ENCODE data around the gene CBARP. TPM values are rescaled to one million over a fixed set of nuclear protein-coding genes. Genes with fewer than 3 reads are reported as not detected.

Gene CBARP, protein sequence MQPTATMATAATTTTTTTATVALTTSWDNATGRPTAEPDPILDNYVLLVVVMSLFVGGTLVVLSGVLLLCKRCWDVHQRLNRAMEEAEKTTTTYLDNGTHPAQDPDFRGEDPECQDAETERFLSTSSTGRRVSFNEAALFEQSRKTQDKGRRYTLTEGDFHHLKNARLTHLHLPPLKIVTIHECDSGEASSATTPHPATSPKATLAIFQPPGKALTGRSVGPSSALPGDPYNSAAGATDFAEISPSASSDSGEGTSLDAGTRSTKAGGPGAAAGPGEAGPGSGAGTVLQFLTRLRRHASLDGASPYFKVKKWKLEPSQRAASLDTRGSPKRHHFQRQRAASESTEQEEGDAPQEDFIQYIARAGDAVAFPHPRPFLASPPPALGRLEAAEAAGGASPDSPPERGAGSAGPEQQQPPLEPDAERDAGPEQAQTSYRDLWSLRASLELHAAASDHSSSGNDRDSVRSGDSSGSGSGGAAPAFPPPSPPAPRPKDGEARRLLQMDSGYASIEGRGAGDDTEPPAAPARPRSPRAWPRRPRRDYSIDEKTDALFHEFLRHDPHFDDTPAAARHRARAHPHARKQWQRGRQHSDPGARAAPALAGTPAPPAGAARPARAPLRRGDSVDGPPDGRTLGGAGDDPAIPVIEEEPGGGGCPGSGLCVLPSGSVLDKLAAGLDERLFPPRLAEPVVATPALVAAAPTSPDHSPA
- total RNA-seq (0.84 TPM), polyA plus RNA-seq (ENCODE audit: insufficient read depth in 1 of 8, insufficient read length in 8 of 8, low replicate concordance in 1 of 8) (1 to 10 TPM; 1.1 to 2.9 (median 1.9) TPM)
- long read RNA-seq, donor 1, partial matches to known transcripts: 218 of 218 reads
- long read RNA-seq, donor 1, other reads (novel, unspliced or antisense): 0 of 218 reads
- long read RNA-seq, donor 2: 0 reads
- long read RNA-seq, donor 3, partial matches to known transcripts: 1,493 of 1,935 reads
- long read RNA-seq, donor 3, other reads (novel, unspliced or antisense): 442 of 1,935 reads
- long read RNA-seq, donor 4, partial matches to known transcripts: 362 of 376 reads
- long read RNA-seq, donor 4, other reads (novel, unspliced or antisense): 14 of 376 reads
- long read RNA-seq, donor 5, partial matches to known transcripts: 2,947 of 3,641 reads
- long read RNA-seq, donor 5, other reads (novel, unspliced or antisense): 693 of 3,641 reads
- long read RNA-seq, donor 6, partial matches to known transcripts: 757 of 781 reads
- long read RNA-seq, donor 6, other reads (novel, unspliced or antisense): 23 of 781 reads
- long read RNA-seq, donor 7, full-length matches to known transcripts: 1 of 516 reads
- long read RNA-seq, donor 7, partial matches to known transcripts: 510 of 516 reads
- long read RNA-seq, donor 7, other reads (novel, unspliced or antisense): 5 of 516 reads
- long read RNA-seq, donor 8, partial matches to known transcripts: 177 of 377 reads
- long read RNA-seq, donor 8, other reads (novel, unspliced or antisense): 200 of 377 reads
- long read RNA-seq, donor 9: 0 reads
- long read RNA-seq, donor 10, partial matches to known transcripts: 600 of 622 reads
- long read RNA-seq, donor 10, other reads (novel, unspliced or antisense): 22 of 622 reads
- long read RNA-seq, donor 11, partial matches to known transcripts: 1,966 of 2,259 reads
- long read RNA-seq, donor 11, other reads (novel, unspliced or antisense): 293 of 2,259 reads

DNA sequence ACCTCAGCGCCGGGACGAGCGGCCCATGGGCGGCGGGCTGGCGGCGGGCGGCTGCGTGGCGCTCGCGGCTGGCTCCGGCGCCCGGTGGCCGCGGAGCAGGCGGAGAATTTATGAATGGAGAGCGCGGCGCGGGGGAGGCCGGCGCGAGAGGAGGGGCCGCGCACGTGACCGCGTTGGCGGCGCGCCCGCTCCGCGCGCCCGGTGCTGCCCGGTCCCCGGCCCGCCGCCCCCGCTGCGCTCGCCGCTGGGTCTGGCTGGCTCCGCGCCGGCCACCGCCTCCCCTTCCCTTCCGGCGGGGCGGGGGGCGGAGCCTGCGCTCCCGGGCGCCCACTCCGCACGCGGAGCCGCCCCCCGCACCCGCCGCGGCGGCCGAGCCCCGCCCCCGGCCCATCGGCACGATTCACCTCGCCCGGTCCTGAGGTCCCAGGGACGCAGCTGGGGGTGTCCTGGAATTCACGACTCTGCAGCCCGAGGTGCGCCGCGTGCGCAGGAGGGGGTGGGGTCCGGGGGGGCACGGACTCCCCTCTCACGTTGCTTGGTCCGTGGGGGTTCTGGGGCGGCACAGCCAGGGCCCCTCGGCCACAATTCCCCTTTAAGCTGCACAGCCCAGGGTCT is at the start of gene CBARP:
TSS of gene CBARP (minus strand) at position 252 of the 615 bp plus-strand sequence. CDS start 1,905 bp downstream, outside the sequence.
- peaks cover 4% of the 10 kb centered on the region for H3K36me3 ChIP-seq (ENCODE audit: control insufficient read depth, insufficient read depth, low read length)
- peak within 1 kb of the TSS; percentile 46 for H3K4me3 ChIP-seq (ENCODE audit: low read length)
- H3K27ac ChIP-seq (ENCODE audit: low read length): peak within 1 kb of the TSS; percentile 51
- H3K27me3 ChIP-seq (ENCODE audit: control insufficient read depth, insufficient read depth, low read length): peaks cover 9% of the 10 kb centered on the region
- peak; percentile 65 for DNase-seq
- under 1% methylated on average over 86 of the region's 87 CpGs for WGBS (ENCODE audit: insufficient coverage)
- peaks cover 51% of the 10 kb centered on the region for H3K4me1 ChIP-seq (ENCODE audit: control insufficient read depth, insufficient read depth, low read length)
- H3K9me3 ChIP-seq (replicated peaks; ENCODE audit: control insufficient read depth, low read depth, low read length): no peaks in the 10 kb centered on the region

DNA sequence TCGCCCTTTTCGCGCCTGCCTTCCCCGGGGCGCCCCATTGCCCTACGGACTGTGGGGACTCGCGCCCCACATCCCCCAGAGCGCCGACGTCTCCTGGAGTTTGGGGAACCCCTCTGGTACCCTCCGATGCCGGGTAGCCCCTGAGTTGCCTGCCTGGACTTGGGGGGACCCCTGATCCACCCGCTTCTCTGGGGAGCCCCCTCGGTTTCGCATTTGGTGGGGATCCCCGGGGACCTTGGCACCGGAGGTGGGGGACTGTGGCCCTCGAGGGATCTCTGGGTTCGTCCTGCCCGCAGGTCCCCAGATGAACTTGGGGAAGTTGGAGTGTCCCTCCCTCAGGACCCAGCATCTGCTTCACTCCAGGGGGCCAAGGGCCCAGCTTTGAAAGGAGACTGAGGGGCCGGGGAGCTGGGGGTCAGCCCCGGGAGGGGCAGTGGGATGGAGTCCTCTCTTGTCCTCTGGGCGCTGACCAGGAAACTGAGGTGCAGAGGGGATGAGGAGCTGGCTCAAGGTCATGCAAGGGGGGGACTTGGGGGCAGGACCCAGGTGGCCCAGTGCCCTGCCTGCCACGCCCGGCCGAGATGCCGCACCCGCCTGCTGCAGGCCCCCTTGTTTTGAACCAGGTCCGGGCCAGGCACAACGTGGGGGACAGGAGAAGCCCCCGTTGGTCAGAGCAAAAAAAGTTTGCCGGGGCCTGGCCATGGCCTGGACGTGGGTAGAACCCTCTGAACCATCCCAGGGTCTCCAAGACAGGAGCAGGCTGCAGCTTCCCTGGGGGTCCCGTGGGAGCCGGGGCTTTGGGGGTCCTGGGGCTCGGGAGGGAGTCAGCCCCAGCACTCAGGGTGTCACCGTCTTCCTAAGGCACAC is 48.9 kb upstream of the CBARP start:
- H3K27me3 ChIP-seq (ENCODE audit: control insufficient read depth, insufficient read depth, low read length): peaks cover 57% of the 10 kb centered on the region
- H3K27ac ChIP-seq (ENCODE audit: low read length): no peak overlapping the region
- no peaks in the 10 kb centered on the region for H3K9me3 ChIP-seq (replicated peaks; ENCODE audit: control insufficient read depth, low read depth, low read length)
- H3K4me3 ChIP-seq (ENCODE audit: low read length): peak overlapping the region; percentile 30
- 15% methylated on average over 34 of the region's 38 CpGs for WGBS (ENCODE audit: insufficient coverage)
- peak; percentile 17 for DNase-seq
- H3K36me3 ChIP-seq (ENCODE audit: control insufficient read depth, insufficient read depth, low read length): no peaks in the 10 kb centered on the region
- peaks cover 24% of the 10 kb centered on the region for H3K4me1 ChIP-seq (ENCODE audit: control insufficient read depth, insufficient read depth, low read length)

DNA sequence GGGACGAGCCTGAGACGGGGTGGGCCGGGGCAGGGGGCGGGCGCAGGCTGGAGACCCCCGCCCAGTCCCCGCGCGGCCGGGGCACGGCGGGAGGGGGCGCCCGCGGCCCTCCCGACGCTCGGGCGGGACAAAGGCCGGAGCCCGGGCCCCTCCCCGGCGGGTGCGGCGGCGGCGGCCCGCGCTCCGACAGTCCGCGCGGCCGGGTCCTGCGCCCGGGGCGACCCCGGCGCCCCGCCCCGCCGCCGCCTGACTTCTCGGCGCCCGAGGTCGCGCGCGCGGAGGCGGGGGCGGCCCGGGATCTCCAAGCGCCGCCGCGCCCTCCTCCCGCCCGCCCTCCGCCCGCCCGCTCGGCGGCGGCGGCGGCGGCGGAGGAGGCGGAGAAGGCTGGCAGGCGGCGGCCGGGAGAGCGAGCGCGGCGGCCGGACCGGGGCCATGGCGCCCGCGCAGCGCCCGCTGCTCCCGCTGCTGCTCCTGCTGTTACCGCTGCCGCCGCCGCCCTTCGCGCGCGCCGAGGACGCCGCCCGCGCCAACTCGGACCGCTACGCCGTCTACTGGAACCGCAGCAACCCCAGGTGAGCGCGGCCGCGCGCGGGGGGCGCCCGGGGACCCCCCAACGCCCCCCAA is 48.0 kb upstream of the CBARP start, which contains the start of gene EFNA2:
TSS of gene EFNA2 (plus strand) at position 137 of the 624 bp plus-strand sequence. CDS start at position 433, 296 bp downstream.
- H3K27ac ChIP-seq (ENCODE audit: low read length): no peak within 1 kb of the TSS
- peak within 1 kb of the TSS; percentile 30 for H3K4me3 ChIP-seq (ENCODE audit: low read length)
- under 1% methylated on average over 112 of the region's 113 CpGs for WGBS (ENCODE audit: insufficient coverage)
- peaks cover 53% of the 10 kb centered on the region for H3K27me3 ChIP-seq (ENCODE audit: control insufficient read depth, insufficient read depth, low read length)
- H3K4me1 ChIP-seq (ENCODE audit: control insufficient read depth, insufficient read depth, low read length): peaks cover 22% of the 10 kb centered on the region
- no peaks in the 10 kb centered on the region for H3K36me3 ChIP-seq (ENCODE audit: control insufficient read depth, insufficient read depth, low read length)
- H3K9me3 ChIP-seq (replicated peaks; ENCODE audit: control insufficient read depth, low read depth, low read length): no peaks in the 10 kb centered on the region
- DNase-seq: peak; percentile 33

DNA sequence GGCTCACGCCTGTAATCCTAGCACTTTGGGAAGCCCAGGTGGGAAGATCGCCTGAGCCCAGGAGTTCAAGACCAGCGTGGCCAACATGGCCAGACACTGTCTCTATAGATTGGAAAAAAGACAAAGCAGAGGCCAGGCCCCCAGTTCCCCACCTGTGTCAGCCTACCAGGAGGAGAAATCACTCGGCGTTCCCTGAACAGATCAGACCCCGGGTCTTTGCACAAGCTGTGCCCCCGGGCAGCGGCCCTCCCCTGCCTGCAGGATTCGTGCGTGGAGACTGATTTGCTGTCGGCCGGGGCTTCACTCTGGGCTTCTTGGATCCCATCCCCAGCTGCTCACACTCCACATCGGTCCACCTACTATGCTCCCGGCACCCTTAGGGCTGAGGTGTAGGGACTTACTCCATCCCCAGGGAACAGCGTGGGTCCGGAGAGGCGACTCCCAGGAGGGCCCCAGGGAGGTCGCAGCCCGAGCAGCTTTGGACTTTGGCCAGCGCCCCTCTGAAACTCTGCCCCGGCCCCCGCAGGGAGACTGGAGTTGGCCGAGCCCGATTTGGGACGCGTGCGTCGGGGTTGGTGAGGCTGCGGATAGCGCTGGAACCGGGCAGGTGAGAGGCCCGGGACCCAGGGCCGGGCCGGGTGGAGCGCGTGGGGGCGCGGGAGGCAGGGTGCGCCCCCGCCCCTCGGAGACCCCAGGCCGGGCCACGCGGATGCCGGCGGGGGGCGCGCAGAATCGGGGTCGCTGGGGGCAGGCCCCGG is 47.4 kb upstream of the CBARP start:
- Histone ChIP-seq H3K4me3 (ENCODE audit: low read length) (no peak overlapping the region), H3K4me1 (ENCODE audit: control insufficient read depth, insufficient read depth, low read length) (peaks cover 22% of the 10 kb centered on the region), H3K36me3 (ENCODE audit: control insufficient read depth, insufficient read depth, low read length) (no peaks in the 10 kb centered on the region), H3K9me3 (replicated peaks; ENCODE audit: control insufficient read depth, low read depth, low read length) (no peaks in the 10 kb centered on the region), H3K27ac (ENCODE audit: low read length) (no peak overlapping the region), H3K27me3 (ENCODE audit: control insufficient read depth, insufficient read depth, low read length) (peaks cover 53% of the 10 kb centered on the region)
- 12% methylated on average over 49 of the region's 51 CpGs for WGBS (ENCODE audit: insufficient coverage)
- DNase-seq: peak; percentile 28

DNA sequence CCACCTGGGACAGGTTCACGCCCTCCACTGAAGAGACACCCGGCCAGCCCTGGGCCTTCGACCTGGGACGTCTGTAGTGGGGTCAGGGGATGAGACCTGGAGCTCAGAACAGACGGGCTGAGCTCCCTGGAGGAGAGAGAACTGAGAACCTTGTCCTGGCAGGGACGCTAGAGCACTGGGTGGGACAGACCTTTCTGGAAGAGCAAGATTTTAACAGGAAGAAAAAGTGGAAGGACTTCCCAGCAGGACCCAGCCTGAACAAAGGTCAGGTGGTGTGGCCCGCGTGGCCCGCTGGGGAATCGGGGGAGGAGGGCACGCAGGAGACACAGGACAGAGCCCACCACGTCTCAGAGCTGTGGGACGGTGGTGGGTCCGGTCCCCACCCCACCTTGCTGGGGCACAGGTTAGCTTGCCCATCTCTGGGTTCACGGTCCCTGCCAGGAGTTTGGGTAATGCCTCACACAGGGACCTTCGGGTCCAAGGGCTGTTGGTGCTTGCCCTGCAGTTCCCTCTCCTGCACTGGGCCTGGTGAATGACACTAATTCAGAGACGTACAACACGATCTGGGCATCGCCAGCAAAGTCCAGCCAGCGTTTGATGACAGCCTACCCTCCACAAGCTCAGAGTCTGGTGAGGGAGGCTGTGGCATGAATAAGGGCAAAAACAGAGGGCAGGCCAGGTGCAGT is 46.6 kb upstream of the CBARP start:
- Histone ChIP-seq H3K36me3 (ENCODE audit: control insufficient read depth, insufficient read depth, low read length) (peaks cover 2% of the 10 kb centered on the region), H3K4me3 (ENCODE audit: low read length) (no peak overlapping the region), H3K27me3 (ENCODE audit: control insufficient read depth, insufficient read depth, low read length) (peaks cover 50% of the 10 kb centered on the region), H3K4me1 (ENCODE audit: control insufficient read depth, insufficient read depth, low read length) (peaks cover 28% of the 10 kb centered on the region), H3K27ac (ENCODE audit: low read length) (no peak overlapping the region), H3K9me3 (replicated peaks; ENCODE audit: control insufficient read depth, low read depth, low read length) (no peaks in the 10 kb centered on the region)
- peak; percentile 8 for DNase-seq
- 73% methylated on average over 17 of the region's 20 CpGs for WGBS (ENCODE audit: insufficient coverage)

DNA sequence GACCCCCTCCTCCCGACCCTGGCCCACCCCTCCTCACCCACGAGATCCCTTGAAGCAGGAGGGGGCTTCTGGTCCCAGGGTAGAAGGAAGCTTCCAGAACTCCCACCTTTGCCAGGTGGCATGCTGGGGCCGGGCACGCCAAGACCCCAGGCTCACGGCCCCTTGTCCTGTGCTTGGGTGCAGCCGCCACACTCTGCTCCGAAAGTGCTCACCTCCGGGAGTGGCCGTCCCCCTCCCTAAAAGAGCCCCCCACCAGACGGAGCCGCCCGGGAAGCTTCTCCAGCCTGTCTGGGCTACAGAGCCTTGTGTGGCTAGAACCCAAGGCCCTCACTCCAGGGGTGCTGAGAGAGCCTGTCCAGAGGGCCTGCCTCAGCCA is 46.1 kb upstream of the CBARP start:
- Histone ChIP-seq H3K4me1 (ENCODE audit: control insufficient read depth, insufficient read depth, low read length) (peaks cover 28% of the 10 kb centered on the region), H3K27ac (ENCODE audit: low read length) (no peak overlapping the region), H3K4me3 (ENCODE audit: low read length) (no peak overlapping the region), H3K9me3 (replicated peaks; ENCODE audit: control insufficient read depth, low read depth, low read length) (no peaks in the 10 kb centered on the region), H3K27me3 (ENCODE audit: control insufficient read depth, insufficient read depth, low read length) (peaks cover 47% of the 10 kb centered on the region), H3K36me3 (ENCODE audit: control insufficient read depth, insufficient read depth, low read length) (peaks cover 7% of the 10 kb centered on the region)
- WGBS (ENCODE audit: insufficient coverage): 83% methylated on average over 7 of the region's 12 CpGs
- no peak for DNase-seq

DNA sequence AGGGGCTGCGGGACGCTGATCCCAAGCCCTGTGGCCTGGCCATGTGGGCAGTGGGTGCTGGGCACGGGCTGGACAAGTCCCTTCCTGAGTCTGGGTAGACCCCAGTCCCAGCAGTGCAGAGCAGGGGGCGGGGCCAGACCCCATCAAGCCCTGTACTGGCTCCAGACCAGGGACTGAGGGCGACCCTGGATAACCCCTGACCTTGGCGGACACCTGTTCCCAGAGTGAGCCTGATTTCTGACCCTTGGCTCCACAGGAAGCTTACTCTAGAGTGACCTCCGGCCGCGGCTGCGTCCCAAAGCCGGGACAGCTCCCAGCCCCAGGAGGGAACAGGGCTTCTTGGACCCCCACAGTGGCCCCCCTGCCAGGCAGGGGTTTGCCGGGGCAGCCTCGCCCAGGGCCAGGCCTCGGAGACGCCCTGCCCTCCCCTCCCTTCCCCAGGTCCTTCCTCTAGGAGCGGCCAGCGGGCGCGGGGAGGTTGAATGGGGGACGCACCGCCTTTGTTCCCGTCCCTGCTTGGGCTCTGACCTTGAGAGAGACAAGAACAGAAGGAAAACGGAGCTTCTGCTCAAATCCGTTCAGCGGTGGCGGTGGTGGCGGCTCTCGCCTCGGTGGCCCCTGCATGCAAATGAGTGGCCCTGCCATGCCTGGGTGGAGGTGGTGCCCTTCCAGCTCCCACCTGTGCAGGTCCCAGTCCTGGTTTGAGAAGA is 45.6 kb upstream of the CBARP start:
- H3K27me3 ChIP-seq (ENCODE audit: control insufficient read depth, insufficient read depth, low read length): peaks cover 47% of the 10 kb centered on the region
- 70% methylated on average over 19 of the region's 29 CpGs for WGBS (ENCODE audit: insufficient coverage)
- H3K9me3 ChIP-seq (replicated peaks; ENCODE audit: control insufficient read depth, low read depth, low read length): no peaks in the 10 kb centered on the region
- no peak overlapping the region for H3K27ac ChIP-seq (ENCODE audit: low read length)
- no peak for DNase-seq
- H3K36me3 ChIP-seq (ENCODE audit: control insufficient read depth, insufficient read depth, low read length): peaks cover 12% of the 10 kb centered on the region
- peaks cover 28% of the 10 kb centered on the region for H3K4me1 ChIP-seq (ENCODE audit: control insufficient read depth, insufficient read depth, low read length)
- H3K4me3 ChIP-seq (ENCODE audit: low read length): no peak overlapping the region
